Epithelial cell of esophagus (primary cell): Measurements from ENCODE around the gene SH3BP5.

Experiments
- DNase-seq: peaks from one replicate; pipeline ENCODE4 v3.0.0; 2010; ENCODE audit warnings: low read depth
- H3K4me3 ChIP-seq: 2 replicates; pipeline ENCODE4 v1.5.1; 2011; ENCODE audit warnings: mild to moderate bottlenecking, low read length, control low read depth
- CTCF ChIP-seq: IDR thresholded peaks from 2 replicates; pipeline ENCODE4 v1.5.1; 2011; ENCODE audit warnings: low read depth, mild to moderate bottlenecking, low read length, control low read depth, inconsistent platforms; ENCODE audit not compliant: insufficient read depth; ENCODE audit errors: missing control alignments

The SH3BP5 gene

GRCh38 chr3:15218689-15219088, 113.7 kb downstream of the SH3BP5 start:
- TF ChIP-seq CTCF = no peak
- DNase-seq = no peak
- no peak overlapping the region for H3K4me3 ChIP-seq

- no peak for DNase-seq
- H3K4me3 ChIP-seq = no peak overlapping the region
- TF ChIP-seq CTCF = no peak
These were observed 114.5 kb downstream of the SH3BP5 start for GRCh38 chr3:15217841-15218267.

GRCh38 chr3:15217011-15217671, 115.2 kb downstream of the SH3BP5 start:
- DNase-seq = no peak
- no peak overlapping the region for H3K4me3 ChIP-seq
- TF ChIP-seq CTCF = no peak

- no peak for DNase-seq
- H3K4me3 ChIP-seq = no peak overlapping the region
- TF ChIP-seq CTCF = no peak
These were observed 115.9 kb downstream of the SH3BP5 start for GRCh38 chr3:15216501-15216900.

GRCh38 chr3:15215996-15216395, 116.4 kb downstream of the SH3BP5 start:
- no peak overlapping the region for H3K4me3 ChIP-seq
- no peak for DNase-seq
- TF ChIP-seq CTCF = no peak

- no peak overlapping the region for H3K4me3 ChIP-seq
- DNase-seq = no peak
- no peak for TF ChIP-seq CTCF
These were observed 117.6 kb downstream of the SH3BP5 start for GRCh38 chr3:15214758-15215157.

- DNase-seq = no peak
These were observed 120.4 kb downstream of the SH3BP5 start for GRCh38 chr3:15211937-15212336.

More at GRCh38 chr3:15211937-15212336, 120.4 kb downstream of the SH3BP5 start:
- no peak for TF ChIP-seq CTCF
- H3K4me3 ChIP-seq = no peak overlapping the region
